ENCODE data around the gene VSX1.

The VSX1 gene

DNA sequence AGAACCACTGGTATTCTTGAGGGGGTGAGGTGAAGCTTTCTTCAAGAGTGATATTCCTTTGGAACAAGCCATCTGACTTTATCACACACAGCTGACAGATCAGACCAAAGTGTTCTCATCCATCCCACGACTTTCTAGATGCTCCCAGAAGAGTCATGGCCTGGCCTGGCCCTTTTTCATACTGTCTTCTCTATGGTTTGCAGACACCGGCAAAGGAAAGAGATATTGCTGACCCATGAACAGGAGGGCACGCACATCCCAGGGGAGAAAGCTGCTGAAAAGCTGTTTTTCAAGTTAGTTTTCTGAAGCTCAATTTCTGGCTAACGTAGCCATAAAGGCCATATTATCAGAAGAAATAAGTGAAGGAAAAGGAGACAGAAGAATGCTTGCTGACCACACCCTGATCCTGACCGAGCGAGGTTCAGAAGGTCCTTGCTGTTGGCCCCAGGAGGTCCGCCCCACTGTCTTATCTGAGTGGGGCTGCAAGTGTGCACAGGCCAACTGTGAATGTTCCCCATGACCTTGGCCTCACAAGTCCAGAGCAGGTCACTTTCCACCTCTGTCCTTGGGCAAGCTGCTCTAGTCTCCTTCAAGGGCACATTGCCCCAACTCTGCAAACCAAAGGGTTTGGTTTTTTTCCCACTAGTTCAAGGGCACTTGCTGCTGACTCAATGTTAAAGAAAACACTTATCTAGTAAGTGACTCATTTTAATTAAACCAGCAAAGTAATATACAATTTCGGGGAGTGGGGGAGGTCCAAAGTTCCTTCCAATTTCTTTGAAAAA, 26.0 kb downstream of the VSX1 start:
- H4K20me1 ChIP-seq, result peaks cover 61% of the 10 kb centered on the region
- no peaks in the 10 kb centered on the region for H3K27me3 ChIP-seq
- peak overlapping the region; percentile 82; the same call in 1 of the 2 replicates for H3K9ac ChIP-seq
- H3K27ac ChIP-seq, result peak overlapping the region; percentile 90; the same call in 1 of the 2 replicates
- peak overlapping the region; percentile 97 for H3K4me2 ChIP-seq
- peaks cover 78% of the 10 kb centered on the region for H3K4me1 ChIP-seq
- H3K4me3 ChIP-seq, result peak overlapping the region; percentile 74
- H3K36me3 ChIP-seq, result peaks cover 17% of the 10 kb centered on the region
- no peak for TF ChIP-seq Cebpa-rat (IDR thresholded peaks at IDR 0.05)
- H3K9me3 ChIP-seq, result no peaks in the 10 kb centered on the region

DNA sequence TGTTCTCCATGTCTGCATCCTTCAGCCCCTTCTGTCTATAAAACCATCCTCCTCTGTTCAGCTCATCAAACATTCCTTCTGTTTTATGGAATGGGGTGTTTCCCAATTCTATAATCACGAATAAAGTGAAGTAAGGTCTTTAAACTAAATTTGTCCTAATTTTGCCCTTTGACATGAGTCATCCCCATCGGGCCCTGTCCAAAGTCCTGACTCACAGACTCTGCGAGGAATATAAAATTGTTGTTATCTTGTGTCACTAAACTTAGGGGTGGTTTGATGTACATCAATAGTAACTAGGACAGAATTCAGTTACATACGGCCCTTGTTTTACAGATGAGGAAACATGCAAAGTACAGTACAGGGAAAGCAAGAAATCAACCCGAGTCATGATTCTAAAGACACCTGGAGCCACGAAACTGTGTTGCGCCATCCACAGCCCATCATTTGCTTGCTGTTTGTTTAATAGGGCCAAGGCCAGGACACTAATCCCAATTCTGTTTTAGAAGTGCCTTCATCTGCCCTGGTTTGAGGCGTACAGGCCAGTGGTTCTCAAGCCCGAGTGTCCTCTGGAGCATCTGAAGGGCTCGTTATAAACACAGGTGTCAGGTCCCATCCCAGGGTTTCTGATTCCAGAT, 26.8 kb downstream of the VSX1 start:
- H3K4me2 ChIP-seq, result peak overlapping the region; percentile 97
- H4K20me1 ChIP-seq, result peaks cover 68% of the 10 kb centered on the region
- no peaks in the 10 kb centered on the region for H3K9me3 ChIP-seq
- H3K9ac ChIP-seq, result no peak overlapping the region
- 0 out of 2 replicates have a peak, but pooled peaks have one; percentile 24 for TF ChIP-seq Cebpa-rat (IDR thresholded peaks at IDR 0.05)
- no peak overlapping the region for H3K27ac ChIP-seq
- peaks cover 22% of the 10 kb centered on the region for H3K36me3 ChIP-seq
- no peaks in the 10 kb centered on the region for H3K27me3 ChIP-seq
- H3K4me3 ChIP-seq, result no peak overlapping the region
- H3K4me1 ChIP-seq, result peaks cover 86% of the 10 kb centered on the region

DNA sequence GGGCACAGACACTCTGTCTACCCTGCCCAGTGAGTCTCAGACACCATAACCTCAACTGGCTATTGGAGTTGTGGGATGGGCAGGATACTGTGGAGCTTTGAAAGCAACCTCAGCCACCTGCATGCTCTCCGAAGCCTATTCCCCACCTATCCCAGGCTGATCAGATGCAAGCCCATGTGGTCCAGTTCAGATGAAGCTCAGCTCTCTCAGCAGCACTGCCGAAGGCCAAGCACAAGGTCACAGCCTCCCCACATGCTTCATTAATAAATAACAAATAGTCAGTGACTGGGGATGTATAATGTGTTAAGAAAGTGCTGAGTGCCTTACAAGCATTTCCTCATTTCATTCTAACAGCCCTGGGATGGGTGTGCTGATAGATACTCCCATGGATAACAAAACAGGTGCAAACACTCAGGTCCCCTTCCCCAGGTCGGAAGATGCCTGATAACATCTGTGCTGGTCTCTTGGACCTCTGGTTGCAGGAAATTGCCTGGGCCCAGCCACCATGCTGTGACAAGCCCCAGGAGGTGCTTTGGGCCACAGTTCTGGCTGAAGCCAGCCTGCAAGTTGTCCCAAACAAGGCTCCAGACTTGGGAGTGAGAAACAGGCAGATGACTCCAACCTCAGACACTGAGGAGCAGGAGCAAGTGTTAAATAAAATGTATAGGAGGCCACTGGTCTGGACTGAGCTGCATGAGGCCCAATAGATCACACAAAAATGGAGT, 27.7 kb downstream of the VSX1 start:
- Histone ChIP-seq H3K4me1 (peaks cover 86% of the 10 kb centered on the region), H3K9ac (no peak overlapping the region), H3K27ac (no peak overlapping the region), H3K4me3 (no peak overlapping the region), H3K4me2 (peak overlapping the region; percentile 97), H3K27me3 (no peaks in the 10 kb centered on the region), H3K9me3 (no peaks in the 10 kb centered on the region), H4K20me1 (peaks cover 77% of the 10 kb centered on the region), H3K36me3 (peaks cover 22% of the 10 kb centered on the region)
- no peak for TF ChIP-seq Cebpa-rat (IDR thresholded peaks at IDR 0.05)

DNA sequence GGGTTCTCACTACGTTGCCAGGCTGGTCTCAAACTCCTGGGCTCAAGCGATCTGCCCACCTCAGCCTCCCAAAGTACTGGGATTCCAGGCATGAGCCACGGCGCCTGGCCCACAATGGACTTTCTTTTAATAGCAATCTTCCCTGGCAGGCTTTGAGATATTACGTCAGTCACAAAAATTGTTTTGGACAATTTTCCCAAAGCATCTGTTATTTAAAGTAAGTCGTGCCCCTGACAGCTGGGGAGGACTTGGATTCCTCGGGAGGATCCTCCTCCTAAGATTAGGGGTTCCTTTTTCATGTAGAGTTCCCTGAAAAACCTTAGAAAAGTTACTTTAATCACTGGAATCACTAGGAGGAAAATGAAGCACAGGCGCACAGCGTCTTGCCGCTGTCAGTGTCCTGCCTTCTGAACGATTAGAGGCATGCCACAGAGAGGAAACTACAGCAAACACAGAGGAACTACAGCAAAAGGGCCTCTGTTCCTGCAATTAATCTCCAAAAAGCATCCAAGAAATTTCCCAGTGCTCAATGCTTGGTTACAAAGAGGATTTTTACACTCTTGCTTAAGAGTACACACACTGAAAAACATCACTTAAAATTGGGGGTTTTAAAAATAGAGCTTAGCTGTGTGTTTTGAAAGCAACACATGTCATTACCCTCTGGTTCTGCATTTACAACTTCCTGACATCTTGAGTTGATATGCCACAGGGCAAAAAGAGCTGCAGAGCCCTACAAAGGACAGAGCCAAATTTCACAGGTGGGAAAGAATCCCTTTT, 28.5 kb downstream of the VSX1 start:
- Histone ChIP-seq H3K27me3 (no peaks in the 10 kb centered on the region), H4K20me1 (peaks cover 85% of the 10 kb centered on the region), H3K4me1 (peaks cover 85% of the 10 kb centered on the region), H3K9ac (peak overlapping the region; percentile 61), H3K36me3 (peaks cover 25% of the 10 kb centered on the region), H3K4me2 (peak overlapping the region; percentile 97), H3K4me3 (no peak overlapping the region), H3K9me3 (no peaks in the 10 kb centered on the region), H3K27ac (peak overlapping the region; percentile 43)
- no peak for TF ChIP-seq Cebpa-rat (IDR thresholded peaks at IDR 0.05)

DNA sequence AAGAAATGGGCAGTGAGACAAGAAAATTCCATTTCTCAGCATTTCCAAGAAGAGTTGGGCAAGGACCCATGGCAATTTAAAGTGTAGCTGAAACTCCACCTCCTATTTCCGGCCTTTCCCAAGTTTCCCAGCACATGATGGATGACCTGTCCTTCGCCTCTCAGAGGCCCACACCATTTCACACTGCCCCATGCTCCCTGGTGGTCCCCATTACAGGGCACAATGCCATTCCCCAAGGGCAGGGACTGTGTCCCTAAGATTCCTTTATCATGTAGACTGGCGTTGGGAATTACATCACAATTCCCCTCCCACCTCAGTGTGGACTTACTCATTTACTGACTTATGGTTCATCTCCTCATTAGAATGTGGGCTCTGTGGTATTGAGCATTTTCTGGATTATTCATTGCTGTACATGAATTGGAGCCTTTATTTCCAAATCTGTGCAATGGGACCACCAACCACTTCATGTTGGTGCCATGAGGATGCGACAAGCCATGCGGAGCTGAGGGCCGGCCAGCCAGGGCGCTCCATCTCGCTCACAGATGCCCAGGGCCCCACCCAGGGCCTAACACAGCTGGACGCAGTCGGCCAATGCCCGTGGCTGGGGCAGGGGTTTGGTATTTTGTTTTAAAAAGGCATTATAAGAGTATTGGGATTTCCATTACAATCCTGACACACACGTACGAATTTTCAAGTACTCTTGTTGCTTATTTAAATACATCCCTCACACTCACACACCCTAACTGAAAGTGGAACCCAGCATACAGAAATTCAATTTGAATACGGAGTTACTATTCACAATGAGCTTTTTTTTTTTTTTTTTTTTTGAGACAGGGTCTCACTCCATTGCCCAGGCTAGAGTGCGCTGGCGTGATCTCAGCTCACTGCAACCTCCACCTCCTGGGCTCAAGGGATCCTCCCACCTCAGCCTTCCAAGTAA, 29.4 kb downstream of the VSX1 start:
- Histone ChIP-seq H3K4me1 (peaks cover 92% of the 10 kb centered on the region), H3K27ac (peak overlapping the region; percentile 43; the same call in 1 of the 2 replicates), H3K9ac (peak overlapping the region; percentile 61; the same call in 1 of the 2 replicates), H3K4me2 (peak overlapping the region; percentile 97), H3K27me3 (no peaks in the 10 kb centered on the region), H3K36me3 (peaks cover 35% of the 10 kb centered on the region), H4K20me1 (peaks cover 94% of the 10 kb centered on the region), H3K9me3 (no peaks in the 10 kb centered on the region), H3K4me3 (no peak overlapping the region)
- no peak for TF ChIP-seq Cebpa-rat (IDR thresholded peaks at IDR 0.05)

DNA sequence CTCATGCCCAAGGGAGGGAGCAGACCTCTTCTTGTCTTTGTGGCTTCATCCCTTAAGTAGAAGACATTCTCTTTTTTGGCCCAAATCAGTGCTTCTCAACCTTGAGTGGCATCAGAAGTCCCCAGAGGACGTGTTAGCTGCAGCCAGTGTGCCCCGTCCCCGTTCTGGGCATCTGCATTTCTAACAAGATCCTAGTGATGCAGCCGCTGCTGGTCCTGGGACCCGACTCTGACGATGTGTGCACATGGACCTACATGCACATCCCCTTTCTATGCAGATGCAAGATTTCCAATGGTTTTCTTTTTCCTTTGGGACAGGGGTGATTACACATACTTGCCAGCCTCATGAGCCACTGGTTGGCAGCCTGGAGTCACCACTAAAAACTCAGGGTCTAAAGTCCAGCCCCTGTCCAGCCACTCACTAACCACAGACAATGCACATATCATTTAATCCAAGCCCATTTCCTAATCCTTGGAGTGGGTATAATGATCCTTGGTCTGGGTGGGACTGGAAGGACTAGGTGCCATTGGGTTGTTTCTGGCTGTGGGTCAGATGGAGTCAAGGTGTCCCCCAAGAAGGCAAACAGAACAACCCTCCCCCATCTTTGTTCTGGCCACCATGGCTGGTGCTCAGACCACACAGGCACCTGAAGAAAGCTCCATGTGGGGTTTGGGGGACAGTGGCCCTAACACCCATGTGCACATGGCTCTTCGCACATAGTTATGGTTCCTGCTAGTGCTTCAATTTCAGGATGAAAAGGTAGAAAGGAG, 30.4 kb downstream of the VSX1 start:
- Histone ChIP-seq H3K4me1 (peaks cover 93% of the 10 kb centered on the region), H3K27me3 (no peaks in the 10 kb centered on the region), H3K4me3 (no peak overlapping the region), H3K36me3 (peaks cover 44% of the 10 kb centered on the region), H3K9me3 (no peaks in the 10 kb centered on the region), H4K20me1 (peaks cover 100% of the 10 kb centered on the region), H3K9ac (no peak overlapping the region), H3K4me2 (peak overlapping the region; percentile 51), H3K27ac (no peak overlapping the region)
- no peak for TF ChIP-seq Cebpa-rat (IDR thresholded peaks at IDR 0.05)

DNA sequence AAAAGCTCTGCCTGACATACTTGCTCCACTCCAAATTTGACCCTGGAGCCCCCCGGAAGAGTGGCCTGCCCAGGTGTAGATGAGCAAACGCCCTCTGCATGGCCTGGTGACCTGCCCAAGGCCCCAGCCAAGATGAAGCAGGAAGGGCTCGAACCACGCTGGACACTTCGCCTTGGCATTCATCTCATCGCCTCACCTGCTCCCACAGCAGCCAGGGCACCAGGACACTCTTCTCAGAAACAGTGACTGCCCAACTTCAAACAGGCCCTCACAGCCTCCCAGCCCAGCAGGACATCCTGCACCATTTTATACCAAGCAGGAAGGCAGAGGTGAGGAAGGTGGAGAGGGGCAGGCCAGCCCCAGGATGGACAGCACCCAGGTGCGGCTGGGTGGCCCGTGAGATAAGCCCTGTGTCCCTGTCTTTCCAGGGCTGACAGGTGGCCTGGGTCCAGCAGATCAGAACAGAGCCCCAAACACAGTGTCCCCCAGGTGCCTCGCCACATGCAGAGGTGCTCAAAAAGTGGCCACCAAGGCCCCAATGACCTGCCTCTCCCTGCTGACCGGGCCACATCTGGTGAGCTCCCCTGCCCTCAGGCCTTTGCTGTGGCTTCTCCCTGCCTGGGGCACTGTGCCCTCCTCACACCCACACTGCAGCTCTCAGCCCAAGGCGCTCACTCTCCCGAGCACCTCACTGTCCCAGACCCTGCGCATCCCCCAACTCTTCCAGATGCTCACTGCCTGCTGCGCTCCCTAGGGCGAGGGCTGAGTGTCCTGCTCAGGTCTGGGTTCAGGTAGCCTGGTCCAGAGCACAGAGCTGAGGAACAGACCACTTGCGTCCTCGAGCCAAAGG, 31.2 kb downstream of the VSX1 start:
- H3K27ac ChIP-seq, result 0 out of 2 replicates have a peak overlapping the region, but pooled peaks have one; percentile 10
- peaks cover 94% of the 10 kb centered on the region for H4K20me1 ChIP-seq
- H3K4me2 ChIP-seq, result peak overlapping the region; percentile 51
- H3K9ac ChIP-seq, result no peak overlapping the region
- no peaks in the 10 kb centered on the region for H3K27me3 ChIP-seq
- TF ChIP-seq Cebpa-rat (IDR thresholded peaks at IDR 0.05), result no peak
- no peaks in the 10 kb centered on the region for H3K9me3 ChIP-seq
- H3K4me1 ChIP-seq, result peaks cover 93% of the 10 kb centered on the region
- no peak overlapping the region for H3K4me3 ChIP-seq
- peaks cover 50% of the 10 kb centered on the region for H3K36me3 ChIP-seq
